Spleen (tissue), 11 donors: ENCODE results near the gene JARID2. TPM values are rescaled to one million over a fixed set of nuclear protein-coding genes. Genes with fewer than 3 reads are reported as not detected.
"Not testable (repeated sequence)": the region's sequence is repeated elsewhere in the genome, so short reads cannot be mapped to it uniquely, and the experiment has no call there.

Experiments
- DNase-seq: peaks from one replicate; pipeline ENCODE4 v3.0.0-alpha.2; 2020
- H3K27ac ChIP-seq, 8 donors: fragments of 200-600 bp; sonication (generic) in 7 of 8; 1 replicate in 4 of 8; 2 replicates in 4 of 8; pipeline versions ENCODE4 v1.5.0 to v1.8.0; 2016 to 2021; ENCODE audit warnings: inconsistent platforms in 4 of 8, mild to moderate bottlenecking in 4 of 8, moderate library complexity in 1 of 8
- H3K27me3 ChIP-seq, 7 donors: fragments of 200-600 bp; sonication (generic) in 6 of 7; replicated peaks in 1 of 7; 1 replicate in 4 of 7; 2 replicates in 3 of 7; pipeline versions ENCODE4 v1.5.0 to v1.8.0; 2016 to 2021; ENCODE audit warnings: inconsistent platforms in 3 of 7, mild to moderate bottlenecking in 1 of 7
- H3K36me3 ChIP-seq, 6 donors: fragments of 200-600 bp; sonication (generic) in 5 of 6; 1 replicate in 4 of 6; 2 replicates in 2 of 6; pipeline versions ENCODE4 v1.5.0 to v1.8.0; 2016 to 2021; ENCODE audit warnings: inconsistent platforms in 2 of 6
- H3K4me1 ChIP-seq, 6 donors: fragments of 200-600 bp; sonication (generic) in 5 of 6; 1 replicate in 3 of 6; 2 replicates in 3 of 6; pipeline versions ENCODE4 v1.5.0 to v1.8.0; 2016 to 2021; ENCODE audit warnings: inconsistent platforms in 3 of 6
- H3K4me3 ChIP-seq, 8 donors: fragments of 200-600 bp; sonication (generic) in 7 of 8; 1 replicate in 4 of 8; 2 replicates in 4 of 8; pipeline versions ENCODE4 v1.5.0 to v1.8.0; 2016 to 2021; ENCODE audit warnings: inconsistent platforms in 4 of 8, mild to moderate bottlenecking in 4 of 8, moderate library complexity in 2 of 8
- H3K9me3 ChIP-seq, 8 donors: fragments of 200-600 bp; sonication (generic) in 7 of 8; 1 replicate in 4 of 8; 2 replicates in 4 of 8; pipeline versions ENCODE4 v1.5.0 to v1.8.0; 2016 to 2021; ENCODE audit warnings: inconsistent platforms in 4 of 8
- CTCF ChIP-seq, 11 experiments: fragments of 200-600 bp in 7 of 11; fragments of 450-650 bp in 4 of 11; sonication (generic) in 4 of 11; IDR thresholded peaks in 8 of 11; conservative IDR thresholded peaks in 3 of 11; 1 replicate in 7 of 11; 2 replicates in 4 of 11; pipeline versions ENCODE4 v1.4.0 to v1.8.0; 2016 to 2021; ENCODE audit warnings: antibody characterized with exemption in 11 of 11, inconsistent platforms in 4 of 11, mild to moderate bottlenecking in 1 of 11
- POLR2A ChIP-seq, 3 donors: fragments of 450-650 bp; IDR thresholded peaks; one replicate each; pipeline ENCODE4 v1.5.1; 2017; ENCODE audit warnings: antibody characterized with exemption in 3 of 3, mild to moderate bottlenecking in 1 of 3
- POLR2AphosphoS5 ChIP-seq, 3 donors: sonication (generic); formaldehyde crosslinking; IDR thresholded peaks; one replicate each; pipeline ENCODE4 v1.5.1; 2017; ENCODE audit warnings: antibody characterized with exemption in 3 of 3
- WGBS, 5 donors: extraction: QIAGEN DNeasy Blood & Tissue Kit in 3 of 5; methylation state at CpG; one replicate each; pipeline versions ENCODE4 v1.1.5 to v1.1.7; 2013 to 2018; 5-methylcytosine and 5-hydroxymethylcytosine counted together
- intact Hi-C: fragments of 100-400 bp; cut with DNase I; formaldehyde crosslinking; loops from one replicate; pipeline ENCODE4 v1.15.0; 2023; ENCODE audit warnings: low total_unique reads
- polyA plus RNA-seq, 3 donors: library from polyadenylated mRNA; stranded (reverse); fragments of 200-250 nt; gene quantifications; one replicate each; pipeline ENCODE4 v1.2.1, GENCODE V29; 2013
- total RNA-seq, 7 donors: library from RNA; depleted of rRNA in 3 of 7; stranded (reverse); fragments of >200 nt in 3 of 7; fragmentation: NEBNext Ultra II Directional in 4 of 7; extraction: Animal tissue kit (Norgen Biotek cat#: 25700) in 4 of 7; gene quantifications; one replicate each; pipeline versions ENCODE4 v1.1.0 to v1.2.1, GENCODE V29; 2016 to 2021
- donor health status: healthy with polysubstance abuse.
- donor health status: DM: no; HTN: no; CAD: no; lungs with moderate emphysema.
- donor health status: DM: no; HTN: no; CAD: no.
- donor health status: Bipolar disorder and iron deficiency.
- donor health status: healthy.
- donor health status: DM: no; HTN: no; CAD: no.
- donor health status: DM: yes; HTN: yes; CAD: no.

JARID2 gene
- total and polyA plus RNA-seq, 10 donors = 4.4 to 27.1 (median 20.6) TPM

GRCh38 chr6:15538106-15538505 is 292.2 kb downstream of the JARID2 start:
- TF ChIP-seq POLR2A (IDR thresholded peaks at IDR 0.05) = no peak
- TF ChIP-seq POLR2AphosphoS5 (IDR thresholded peaks at IDR 0.05) = no peak
- TF ChIP-seq CTCF (IDR thresholded peaks at IDR 0.05 in 8 of 11, conservative IDR thresholded peaks at IDR 0.05 in 3 of 11) = no peak
- Histone ChIP-seq H3K4me1 (peaks cover 0 to 75% (median 16%) of the 10 kb centered on the region in 6 donors), H3K4me3 (no peak overlapping the region), H3K27me3 (no peaks in the 10 kb centered on the region), H3K9me3 (no peaks in the 10 kb centered on the region), H3K27ac (peak overlapping the region in 1 of 8 donors; percentile 28), H3K36me3 (peaks cover 0 to 11% (median 2%) of the 10 kb centered on the region in 6 donors)
- intact Hi-C loops = no loop called here
- WGBS, 5 donors = 95 to 99% (median 98%) methylated on average over 5 of the region's 5 CpGs
- DNase-seq = no peak

GRCh38 chr6:15538766-15539495 is 293.1 kb downstream of the JARID2 start:
- Histone ChIP-seq H3K9me3 (peaks cover 0 to 5% (median 3%) of the 10 kb centered on the region in 8 donors), H3K27me3 (no peaks in the 10 kb centered on the region), H3K27ac (peak overlapping the region in 2 of 8 donors; percentile 48 to 66), H3K4me3 (no peak overlapping the region), H3K4me1 (peaks cover 0 to 80% (median 16%) of the 10 kb centered on the region in 6 donors), H3K36me3 (peaks cover 0 to 2% (median 0%) of the 10 kb centered on the region in 6 donors)
- WGBS, 5 donors = 88 to 96% (median 93%) methylated on average over 9 of the region's 9 CpGs
- TF ChIP-seq POLR2AphosphoS5 (IDR thresholded peaks at IDR 0.05) (no peak), CTCF (IDR thresholded peaks at IDR 0.05 in 8 of 11, conservative IDR thresholded peaks at IDR 0.05 in 3 of 11) (no peak), POLR2A (IDR thresholded peaks at IDR 0.05) (no peak)
- DNase-seq = no peak
- intact Hi-C loops = no loop called here

GRCh38 chr6:15539722-15540270 is 293.9 kb downstream of the JARID2 start:
- Histone ChIP-seq H3K4me1 (peaks cover 0 to 74% (median 16%) of the 10 kb centered on the region in 6 donors), H3K27ac (peak overlapping the region in 3 of 8 donors; percentile 20 to 66 (median 48)), H3K27me3 (no peaks in the 10 kb centered on the region), H3K9me3 (peaks cover 0 to 14% (median 11%) of the 10 kb centered on the region in 8 donors), H3K36me3 (no peaks in the 10 kb centered on the region), H3K4me3 (no peak overlapping the region)
- no peak for DNase-seq
- intact Hi-C loops = no loop called here
- 75 to 89% (median 82%) methylated on average over 7 of the region's 7 CpGs for WGBS, 5 donors
- no peak for TF ChIP-seq POLR2A (IDR thresholded peaks at IDR 0.05)
- TF ChIP-seq CTCF (IDR thresholded peaks at IDR 0.05 in 8 of 11, conservative IDR thresholded peaks at IDR 0.05 in 3 of 11) = no peak
- TF ChIP-seq POLR2AphosphoS5 (IDR thresholded peaks at IDR 0.05) = no peak

- DNase-seq, H3K36me3 ChIP-seq, intact Hi-C loops, H3K4me3 ChIP-seq, H3K27me3 ChIP-seq: not testable (repeated sequence)
- peaks cover 0 to 72% (median 5%) of the 10 kb centered on the region in 6 donors for H3K4me1 ChIP-seq
- 83 to 93% (median 89%) methylated on average over 5 of the region's 5 CpGs for WGBS, 5 donors
- H3K9me3 ChIP-seq = peaks cover 0 to 14% (median 11%) of the 10 kb centered on the region in 8 donors
- H3K27ac ChIP-seq = peak overlapping the region in 6 of 8 donors; percentile 21 to 78 (median 65)
These were observed 297.6 kb downstream of the JARID2 start for GRCh38 chr6:15543332-15543917.
